Testis (tissue), 2 donors: ENCODE measurements around the gene GPR158.

ENCODE experiments used
- POLR2A ChIP-seq: fragments of 450-650 bp; IDR thresholded peaks from one replicate; pipeline ENCODE4 v1.6.1; 2017; ENCODE audit warnings: antibody characterized with exemption, mild to moderate bottlenecking, moderate library complexity
- TF ChIP-seq, protein P1 (sequence below), 3 experiments: fragments of 450-650 bp in 2 of 3; fragments of 200-600 bp in 1 of 3; sonication (generic) in 1 of 3; IDR thresholded peaks; one replicate each; pipeline ENCODE4 v1.5.1; 2016 to 2019; ENCODE audit warnings: antibody characterized with exemption in 3 of 3, mild to moderate bottlenecking in 2 of 3, moderate library complexity in 1 of 3

DNA sequence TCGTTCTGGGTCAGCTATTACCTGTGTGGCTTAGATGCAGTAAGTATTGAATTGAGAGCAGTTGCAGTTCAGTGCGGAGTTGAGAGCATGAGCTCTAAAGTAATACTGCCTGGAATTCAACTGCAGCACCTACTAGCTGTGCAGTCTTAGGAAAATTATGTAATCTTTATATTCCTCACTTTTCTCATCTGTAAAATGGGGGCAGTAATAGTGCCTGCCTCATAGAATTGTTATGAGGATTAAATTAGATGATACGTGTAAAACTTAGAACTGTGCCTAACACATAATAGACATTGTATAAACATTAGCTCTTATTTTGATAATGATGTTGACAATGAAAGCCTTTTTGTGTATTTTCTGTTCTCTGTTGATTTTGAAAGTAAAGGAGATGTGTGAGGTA lies 330.0 kb downstream of the GPR158 start:
- TF ChIP-seq, protein P1, sequence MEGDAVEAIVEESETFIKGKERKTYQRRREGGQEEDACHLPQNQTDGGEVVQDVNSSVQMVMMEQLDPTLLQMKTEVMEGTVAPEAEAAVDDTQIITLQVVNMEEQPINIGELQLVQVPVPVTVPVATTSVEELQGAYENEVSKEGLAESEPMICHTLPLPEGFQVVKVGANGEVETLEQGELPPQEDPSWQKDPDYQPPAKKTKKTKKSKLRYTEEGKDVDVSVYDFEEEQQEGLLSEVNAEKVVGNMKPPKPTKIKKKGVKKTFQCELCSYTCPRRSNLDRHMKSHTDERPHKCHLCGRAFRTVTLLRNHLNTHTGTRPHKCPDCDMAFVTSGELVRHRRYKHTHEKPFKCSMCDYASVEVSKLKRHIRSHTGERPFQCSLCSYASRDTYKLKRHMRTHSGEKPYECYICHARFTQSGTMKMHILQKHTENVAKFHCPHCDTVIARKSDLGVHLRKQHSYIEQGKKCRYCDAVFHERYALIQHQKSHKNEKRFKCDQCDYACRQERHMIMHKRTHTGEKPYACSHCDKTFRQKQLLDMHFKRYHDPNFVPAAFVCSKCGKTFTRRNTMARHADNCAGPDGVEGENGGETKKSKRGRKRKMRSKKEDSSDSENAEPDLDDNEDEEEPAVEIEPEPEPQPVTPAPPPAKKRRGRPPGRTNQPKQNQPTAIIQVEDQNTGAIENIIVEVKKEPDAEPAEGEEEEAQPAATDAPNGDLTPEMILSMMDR (IDR thresholded peaks at IDR 0.05), result no peak
- no peak for TF ChIP-seq POLR2A
